ENCODE measurements around the gene CEP63. TPM values are rescaled to one million over a fixed set of nuclear protein-coding genes. Genes with fewer than 3 reads are reported as not detected.

CEP63 gene
- polyA plus RNA-seq, 1 donor from 2014 or later: 14.1 TPM

- Histone ChIP-seq H4K20me1 (ENCODE audit: insufficient read depth) (no peaks in the 10 kb centered on the region), H3F3A (ENCODE audit: insufficient read depth, low read length, poor library complexity, severe bottlenecking) (no peaks in the 10 kb centered on the region), H3K36me3 (ENCODE audit: insufficient read depth, low read length) (no peaks in the 10 kb centered on the region), H3K27ac (ENCODE audit: low read length) (no peak overlapping the region), H3K9me3 (ENCODE audit: low read length) (no peaks in the 10 kb centered on the region), H3K9ac (ENCODE audit: low read length) (no peak overlapping the region), H3K27me3 (ENCODE audit: insufficient read depth, low read depth, low read length) (no peaks in the 10 kb centered on the region), H3K4me2 (ENCODE audit: low read length) (no peak overlapping the region), H3K4me3 (ENCODE audit: low read length) (no peak overlapping the region), H3K9me2 (ENCODE audit: insufficient read depth, low read length) (no peaks in the 10 kb centered on the region), H2AFZ (ENCODE audit: low read depth, low read length) (no peak overlapping the region), H3K79me2 (replicated peaks; ENCODE audit: insufficient read depth, low read length) (no peaks in the 10 kb centered on the region)
- TF ChIP-seq CTCF (IDR thresholded peaks at IDR 0.05; ENCODE audit: poor library complexity, severe bottlenecking): no peak
- no peak for TF ChIP-seq SMC3 (conservative IDR thresholded peaks at IDR 0.05; ENCODE audit: poor library complexity)
- no peak for TF ChIP-seq POLR2AphosphoS5 (IDR thresholded peaks at IDR 0.05)
- TF ChIP-seq MXI1 (conservative IDR thresholded peaks at IDR 0.05; ENCODE audit: poor library complexity, severe bottlenecking): no peak
- no peak for TF ChIP-seq EP300 (conservative IDR thresholded peaks at IDR 0.05; ENCODE audit: poor library complexity, severe bottlenecking)
- no peak for TF ChIP-seq EZH2 (IDR thresholded peaks at IDR 0.05; ENCODE audit: borderline replicate concordance, insufficient read depth, low read length, poor library complexity, severe bottlenecking)
- TF ChIP-seq RAD21 (conservative IDR thresholded peaks at IDR 0.05): no peak
- TF ChIP-seq TAF1 (IDR thresholded peaks at IDR 0.05; ENCODE audit: low read depth): no peak
- TF ChIP-seq, protein P1, sequence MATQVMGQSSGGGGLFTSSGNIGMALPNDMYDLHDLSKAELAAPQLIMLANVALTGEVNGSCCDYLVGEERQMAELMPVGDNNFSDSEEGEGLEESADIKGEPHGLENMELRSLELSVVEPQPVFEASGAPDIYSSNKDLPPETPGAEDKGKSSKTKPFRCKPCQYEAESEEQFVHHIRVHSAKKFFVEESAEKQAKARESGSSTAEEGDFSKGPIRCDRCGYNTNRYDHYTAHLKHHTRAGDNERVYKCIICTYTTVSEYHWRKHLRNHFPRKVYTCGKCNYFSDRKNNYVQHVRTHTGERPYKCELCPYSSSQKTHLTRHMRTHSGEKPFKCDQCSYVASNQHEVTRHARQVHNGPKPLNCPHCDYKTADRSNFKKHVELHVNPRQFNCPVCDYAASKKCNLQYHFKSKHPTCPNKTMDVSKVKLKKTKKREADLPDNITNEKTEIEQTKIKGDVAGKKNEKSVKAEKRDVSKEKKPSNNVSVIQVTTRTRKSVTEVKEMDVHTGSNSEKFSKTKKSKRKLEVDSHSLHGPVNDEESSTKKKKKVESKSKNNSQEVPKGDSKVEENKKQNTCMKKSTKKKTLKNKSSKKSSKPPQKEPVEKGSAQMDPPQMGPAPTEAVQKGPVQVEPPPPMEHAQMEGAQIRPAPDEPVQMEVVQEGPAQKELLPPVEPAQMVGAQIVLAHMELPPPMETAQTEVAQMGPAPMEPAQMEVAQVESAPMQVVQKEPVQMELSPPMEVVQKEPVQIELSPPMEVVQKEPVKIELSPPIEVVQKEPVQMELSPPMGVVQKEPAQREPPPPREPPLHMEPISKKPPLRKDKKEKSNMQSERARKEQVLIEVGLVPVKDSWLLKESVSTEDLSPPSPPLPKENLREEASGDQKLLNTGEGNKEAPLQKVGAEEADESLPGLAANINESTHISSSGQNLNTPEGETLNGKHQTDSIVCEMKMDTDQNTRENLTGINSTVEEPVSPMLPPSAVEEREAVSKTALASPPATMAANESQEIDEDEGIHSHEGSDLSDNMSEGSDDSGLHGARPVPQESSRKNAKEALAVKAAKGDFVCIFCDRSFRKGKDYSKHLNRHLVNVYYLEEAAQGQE (IDR thresholded peaks at IDR 0.05; ENCODE audit: borderline replicate concordance): no peak
Observed at GRCh38 chr3:134606033-134607025, 120.5 kb downstream of the CEP63 start.

DNA sequence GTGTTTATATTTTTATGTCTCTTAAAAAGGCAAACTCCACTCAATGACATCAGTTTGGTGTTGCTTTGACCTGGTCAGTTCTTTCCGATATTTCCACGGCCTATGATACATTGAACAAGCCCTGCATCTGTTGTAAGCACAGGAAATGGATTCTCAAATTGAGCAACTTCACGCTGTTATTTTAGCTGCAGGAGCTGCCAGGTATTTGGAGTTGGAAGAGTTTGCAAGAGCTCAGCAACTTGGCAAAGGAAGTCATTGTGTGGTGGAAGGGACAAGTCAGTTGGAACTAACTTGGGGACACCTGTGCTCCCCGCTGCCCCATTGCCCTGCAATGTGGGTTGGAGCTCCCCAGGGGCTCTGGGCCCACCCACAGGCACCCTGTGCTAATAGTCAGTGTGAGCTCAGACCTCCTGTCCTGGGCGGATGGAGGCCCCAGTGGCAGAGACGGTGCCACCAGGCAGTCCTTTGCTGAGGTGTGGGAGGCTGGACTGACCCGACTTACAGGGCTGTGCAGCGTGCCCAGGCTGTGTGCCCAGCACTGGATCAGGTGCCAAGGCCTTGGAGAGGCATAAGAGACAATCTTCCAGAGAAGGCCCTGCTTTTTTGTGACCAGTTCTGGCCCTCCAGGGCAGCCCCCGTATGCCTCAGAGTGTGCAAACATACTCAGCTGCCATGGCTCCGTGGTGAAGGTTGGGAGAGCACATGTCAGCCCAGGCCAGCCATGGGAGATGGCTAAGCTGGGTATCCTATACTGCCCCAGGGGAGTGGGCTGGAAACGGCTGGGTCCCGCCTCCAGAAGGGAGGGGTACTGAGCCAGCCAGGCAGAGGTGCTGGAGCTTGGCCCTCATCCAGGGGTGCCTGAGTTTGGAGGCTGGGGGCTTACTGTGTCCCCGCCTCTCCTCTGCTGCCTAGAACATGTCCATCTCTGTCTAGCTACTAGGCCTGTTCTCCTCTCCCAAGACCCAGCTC is 121.5 kb downstream of the CEP63 start:
- H2AFZ ChIP-seq (ENCODE audit: low read depth, low read length): no peak overlapping the region
- no peaks in the 10 kb centered on the region for H3F3A ChIP-seq (ENCODE audit: insufficient read depth, low read length, poor library complexity, severe bottlenecking)
- no peaks in the 10 kb centered on the region for H3K27me3 ChIP-seq (ENCODE audit: insufficient read depth, low read depth, low read length)
- H3K9ac ChIP-seq (ENCODE audit: low read length): no peak overlapping the region
- no peak overlapping the region for H3K4me3 ChIP-seq (ENCODE audit: low read length)
- H3K9me2 ChIP-seq (ENCODE audit: insufficient read depth, low read length): no peaks in the 10 kb centered on the region
- no peak overlapping the region for H3K27ac ChIP-seq (ENCODE audit: low read length)
- no peak overlapping the region for H3K4me2 ChIP-seq (ENCODE audit: low read length)
- H3K79me2 ChIP-seq (replicated peaks; ENCODE audit: insufficient read depth, low read length): no peaks in the 10 kb centered on the region
- no peaks in the 10 kb centered on the region for H4K20me1 ChIP-seq (ENCODE audit: insufficient read depth)
- TF ChIP-seq RAD21 (conservative IDR thresholded peaks at IDR 0.05): no peak
- TF ChIP-seq EZH2 (IDR thresholded peaks at IDR 0.05; ENCODE audit: borderline replicate concordance, insufficient read depth, low read length, poor library complexity, severe bottlenecking): no peak
- no peak for TF ChIP-seq CTCF (IDR thresholded peaks at IDR 0.05; ENCODE audit: poor library complexity, severe bottlenecking)
- TF ChIP-seq TAF1 (IDR thresholded peaks at IDR 0.05; ENCODE audit: low read depth): no peak
- no peak for TF ChIP-seq SMC3 (conservative IDR thresholded peaks at IDR 0.05; ENCODE audit: poor library complexity)
- TF ChIP-seq EP300 (conservative IDR thresholded peaks at IDR 0.05; ENCODE audit: poor library complexity, severe bottlenecking): no peak
- TF ChIP-seq, protein P1 (IDR thresholded peaks at IDR 0.05; ENCODE audit: borderline replicate concordance): no peak
- TF ChIP-seq MXI1 (conservative IDR thresholded peaks at IDR 0.05; ENCODE audit: poor library complexity, severe bottlenecking): no peak
- TF ChIP-seq POLR2AphosphoS5 (IDR thresholded peaks at IDR 0.05): no peak
- H3K9me3 ChIP-seq (ENCODE audit: low read length): no peaks in the 10 kb centered on the region
- H3K36me3 ChIP-seq (ENCODE audit: insufficient read depth, low read length): no peaks in the 10 kb centered on the region
